Nephron (organoid): ENCODE data around the gene ASS1.
A peak's percentile ranks its signal among the peaks of the same experiment; 100 is the strongest.

Source experiments
- H3K27ac Mint-ChIP-seq, 3 experiments: 2 replicates each; pipeline ENCODE4 v1.8.0; 2020; ENCODE audit warnings: mixed read lengths in 3 of 3, mild to moderate bottlenecking in 2 of 3, moderate library complexity in 1 of 3
- H3K27me3 Mint-ChIP-seq: 2 replicates; pipeline ENCODE4 v1.8.0; 2021; ENCODE audit warnings: low read depth, mild to moderate bottlenecking, moderate library complexity, mixed read lengths
- H3K36me3 Mint-ChIP-seq: 2 replicates; pipeline ENCODE4 v1.8.0; 2020; ENCODE audit warnings: low read depth, mixed read lengths
- H3K4me1 Mint-ChIP-seq: 2 replicates; pipeline ENCODE4 v1.8.0; 2020; ENCODE audit warnings: mixed read lengths
- H3K4me3 Mint-ChIP-seq, 3 experiments: 2 replicates each; pipeline ENCODE4 v1.8.0; 2020; ENCODE audit warnings: mild to moderate bottlenecking in 3 of 3, mixed read lengths in 3 of 3, moderate library complexity in 2 of 3
- H3K9me3 Mint-ChIP-seq: 2 replicates; pipeline ENCODE4 v1.8.0; 2020; ENCODE audit warnings: mixed read lengths
- CTCF ChIP-seq, 3 experiments: fragments of 200-600 bp; sonication (generic); IDR thresholded peaks; one replicate each; pipeline ENCODE4 v1.5.0; 2021; ENCODE audit warnings: antibody characterized with exemption in 3 of 3; ENCODE audit not compliant: unreplicated experiment in 3 of 3

Gene ASS1

DNA sequence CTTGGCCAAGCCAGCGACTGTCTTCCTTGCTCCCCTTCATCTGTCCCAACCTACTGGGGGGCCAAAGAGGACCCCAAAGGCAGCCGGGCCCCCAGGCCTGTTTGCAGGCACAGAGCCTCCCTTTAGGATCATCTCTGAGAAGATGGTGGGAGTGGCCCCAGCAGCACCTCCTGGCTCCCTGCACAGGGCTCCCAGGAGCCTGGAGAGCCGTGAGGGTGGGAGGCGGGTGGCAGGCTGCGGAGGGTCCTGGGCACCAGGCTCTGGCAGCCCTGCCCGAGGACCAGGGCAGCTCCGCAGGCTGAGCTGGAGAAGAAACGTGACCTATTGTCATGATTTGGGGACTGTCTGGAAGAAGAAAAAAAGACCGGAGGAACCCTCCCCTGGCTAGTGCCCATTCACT lies 33.4 kb downstream of the ASS1 start:
- peaks cover 5% of the 10 kb centered on the region for H3K36me3 Mint-ChIP-seq
- no peak overlapping the region for H3K4me3 Mint-ChIP-seq
- peaks cover 50% of the 10 kb centered on the region for H3K27me3 Mint-ChIP-seq
- no peak for TF ChIP-seq CTCF (IDR thresholded peaks at IDR 0.05; ENCODE audit: unreplicated experiment in 3 of 3)
- peaks cover 29% of the 10 kb centered on the region for H3K4me1 Mint-ChIP-seq
- H3K9me3 Mint-ChIP-seq: no peaks in the 10 kb centered on the region
- peak overlapping the region in 1 of 3 experiments; percentile 57 for H3K27ac Mint-ChIP-seq

- Mint-ChIP-seq H3K36me3 (peaks cover 5% of the 10 kb centered on the region), H3K27ac (peak overlapping the region in 1 of 3 experiments; percentile 57), H3K4me1 (peaks cover 30% of the 10 kb centered on the region), H3K27me3 (peaks cover 55% of the 10 kb centered on the region), H3K9me3 (no peaks in the 10 kb centered on the region), H3K4me3 (no peak overlapping the region)
- TF ChIP-seq CTCF (IDR thresholded peaks at IDR 0.05; ENCODE audit: unreplicated experiment in 3 of 3): no peak
These were observed 34.2 kb downstream of the ASS1 start for GRCh38 chr9:130478736-130479575.

- peaks cover 62% of the 10 kb centered on the region for H3K27me3 Mint-ChIP-seq
These were observed 34.8 kb downstream of the ASS1 start for GRCh38 chr9:130479587-130479986.

DNA sequence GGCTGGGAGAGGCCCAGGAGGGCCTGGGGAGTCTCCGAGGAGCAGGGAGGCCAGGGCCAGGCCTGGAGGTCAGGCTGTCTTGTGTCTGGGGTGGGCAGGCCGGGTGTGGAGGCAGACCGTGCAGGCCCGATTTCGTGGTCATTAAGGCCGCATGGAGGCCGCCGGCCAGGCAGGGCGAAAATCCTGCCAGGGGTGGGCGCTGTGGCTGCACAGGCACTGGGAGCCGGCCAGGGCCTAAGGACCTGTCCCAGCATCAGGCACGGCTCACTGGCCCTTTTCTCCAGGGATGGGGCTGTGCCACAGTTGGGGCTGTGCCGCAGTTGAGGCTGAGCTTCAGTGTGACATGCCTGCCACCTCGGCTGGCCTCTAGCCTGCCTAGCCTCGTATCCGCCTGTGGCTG lies 35.9 kb downstream of the ASS1 start:
- Mint-ChIP-seq H3K4me1 (peaks cover 33% of the 10 kb centered on the region), H3K27me3 (peaks cover 60% of the 10 kb centered on the region), H3K4me3 (no peak overlapping the region), H3K36me3 (peaks cover 5% of the 10 kb centered on the region), H3K27ac (no peak overlapping the region), H3K9me3 (no peaks in the 10 kb centered on the region)
- no peak for TF ChIP-seq CTCF (IDR thresholded peaks at IDR 0.05; ENCODE audit: unreplicated experiment in 3 of 3)

More at GRCh38 chr9:130479587-130479986, 34.8 kb downstream of the ASS1 start:
- H3K27ac Mint-ChIP-seq: no peak overlapping the region
- no peak overlapping the region for H3K4me3 Mint-ChIP-seq
- H3K36me3 Mint-ChIP-seq: peaks cover 5% of the 10 kb centered on the region
- H3K9me3 Mint-ChIP-seq: no peaks in the 10 kb centered on the region
- H3K4me1 Mint-ChIP-seq: peaks cover 31% of the 10 kb centered on the region
- no peak for TF ChIP-seq CTCF (IDR thresholded peaks at IDR 0.05; ENCODE audit: unreplicated experiment in 3 of 3)

GRCh38 chr9:130482463-130482862 lies 37.7 kb downstream of the ASS1 start:
- Mint-ChIP-seq H3K4me3 (no peak overlapping the region), H3K36me3 (peaks cover 5% of the 10 kb centered on the region), H3K9me3 (no peaks in the 10 kb centered on the region), H3K27me3 (peaks cover 56% of the 10 kb centered on the region), H3K4me1 (peaks cover 28% of the 10 kb centered on the region), H3K27ac (no peak overlapping the region)
- TF ChIP-seq CTCF (IDR thresholded peaks at IDR 0.05; ENCODE audit: unreplicated experiment in 3 of 3): no peak
